Naive thymus-derived CD4-positive, alpha-beta T cell (primary cell): Measurements from ENCODE around the gene NOS2. TPM values are rescaled to one million over a fixed set of nuclear protein-coding genes. Genes with fewer than 3 reads are reported as not detected.

ENCODE experiments used
- ATAC-seq: fragments of 150-1000 bp; cut with Tn5 transposase; 2 replicates; pipeline ENCODE4 v1.10.0; 2021; ENCODE audit warnings: mild to moderate bottlenecking, moderate library complexity
- CTCF ChIA-PET: fragments of 350-600 bp; sonication (Branson Sonifier 250); formaldehyde crosslinking; loops from one replicate; lab custom pipeline; 2021; ENCODE audit warnings: antibody characterized with exemption; lab: Charles Lee
- POLR2A ChIA-PET: fragments of 350-600 bp; sonication (Branson Sonifier 250); formaldehyde crosslinking; loops from one replicate; lab custom pipeline; 2021; ENCODE audit warnings: antibody characterized with exemption, inconsistent platforms; lab: Charles Lee
- DNase-seq, 9 donors: peaks; one replicate each; pipeline versions ENCODE4 v3.0.0 to v3.0.0-alpha.2; 2020 to 2022; ENCODE audit warnings: mixed read lengths in 1 of 9
- H3K27ac ChIP-seq: one replicate; pipeline ENCODE4 v1.7.0; 2013; ENCODE audit warnings: mild to moderate bottlenecking, low read depth, low read length, moderate library complexity
- H3K27me3 ChIP-seq, 2 donors: one replicate each; pipeline ENCODE4 v1.7.0; 2013; ENCODE audit warnings: low read length in 2 of 2, mild to moderate bottlenecking in 2 of 2, moderate library complexity in 2 of 2; ENCODE audit not compliant: control insufficient read depth in 2 of 2, insufficient read depth in 2 of 2
- H3K36me3 ChIP-seq, 3 experiments: 1 replicate in 2 of 3; 2 replicates in 1 of 3; pipeline ENCODE4 v1.7.0; 2013; ENCODE audit warnings: low read length in 3 of 3, mild to moderate bottlenecking in 3 of 3, moderate library complexity in 1 of 3; ENCODE audit not compliant: insufficient read depth in 3 of 3, control insufficient read depth in 2 of 3
- H3K4me1 ChIP-seq, 2 donors: one replicate each; pipeline ENCODE4 v1.7.0; 2013; ENCODE audit warnings: low read length in 2 of 2, mild to moderate bottlenecking in 2 of 2, moderate library complexity in 1 of 2; ENCODE audit not compliant: control insufficient read depth in 2 of 2, insufficient read depth in 2 of 2
- H3K4me3 ChIP-seq: 2 replicates; pipeline ENCODE4 v1.7.0; 2013; ENCODE audit warnings: mild to moderate bottlenecking, low read length
- H3K9me3 ChIP-seq, 3 experiments: 1 replicate in 2 of 3; 2 replicates in 1 of 3; pipeline ENCODE4 v1.7.0; 2013; ENCODE audit warnings: low read length in 3 of 3; ENCODE audit not compliant: control insufficient read depth in 2 of 3
- H3K27ac Mint-ChIP-seq, 9 donors: one replicate each; pipeline ENCODE4 v1.8.0; 2020 to 2022; ENCODE audit warnings: mixed read lengths in 9 of 9, mild to moderate bottlenecking in 8 of 9, moderate library complexity in 5 of 9, inconsistent platforms in 2 of 9
- H3K27me3 Mint-ChIP-seq, 5 donors: one replicate each; pipeline ENCODE4 v1.8.0; 2021 to 2022; ENCODE audit warnings: mixed read lengths in 5 of 5, mild to moderate bottlenecking in 1 of 5
- H3K36me3 Mint-ChIP-seq, 5 donors: one replicate each; pipeline ENCODE4 v1.8.0; 2020 to 2022; ENCODE audit warnings: mixed read lengths in 5 of 5, mild to moderate bottlenecking in 3 of 5, inconsistent platforms in 1 of 5
- H3K4me1 Mint-ChIP-seq, 7 donors: one replicate each; pipeline ENCODE4 v1.8.0; 2020 to 2022; ENCODE audit warnings: mixed read lengths in 7 of 7, mild to moderate bottlenecking in 3 of 7, inconsistent platforms in 1 of 7
- H3K4me3 Mint-ChIP-seq, 10 donors: one replicate each; pipeline ENCODE4 v1.8.0; 2020 to 2022; ENCODE audit warnings: mild to moderate bottlenecking in 10 of 10, mixed read lengths in 10 of 10, moderate library complexity in 6 of 10, inconsistent platforms in 2 of 10
- H3K9me3 Mint-ChIP-seq, 11 donors: one replicate each; pipeline ENCODE4 v1.8.0; 2020 to 2022; ENCODE audit warnings: mixed read lengths in 11 of 11, mild to moderate bottlenecking in 4 of 11, inconsistent platforms in 1 of 11, moderate library complexity in 1 of 11
- intact Hi-C, 2 donors: fragments of 100-400 bp; cut with micrococcal nuclease; formaldehyde crosslinking; loops; one replicate each; pipeline ENCODE4 v1.15.1; 2023
- polyA plus RNA-seq, 2 donors: library from polyadenylated mRNA; unstranded; fragments of 300-500 nt; fragmentation: Illumina TruSeq; gene quantifications; one replicate each; pipeline ENCODE4 v1.2.3, GENCODE V29; 2021
- total RNA-seq, 6 experiments: library from RNA in 5 of 6; stranded (reverse) in 5 of 6; gene quantifications; 1 replicate in 5 of 6; 2 replicates in 1 of 6; pipeline ENCODE4 v1.2.3 and lab custom pipeline; 2021 to 2026

NOS2 gene
- total and polyA plus RNA-seq, 7 experiments from 2014 or later, result 0.11 to 0.30 (median 0.16) TPM; not detected in 4

- H3K27me3 ChIP-seq, result no peaks in the 10 kb centered on the region
- no peak overlapping the region for H3K4me3 ChIP-seq
- DNase-seq, result no peak
- H3K4me1 ChIP-seq, result no peaks in the 10 kb centered on the region
- Mint-ChIP-seq H3K9me3 (no peaks in the 10 kb centered on the region), H3K36me3 (no peaks in the 10 kb centered on the region), H3K27me3 (no peaks in the 10 kb centered on the region), H3K4me3 (no peak overlapping the region), H3K27ac (no peak overlapping the region), H3K4me1 (no peaks in the 10 kb centered on the region)
- no peaks in the 10 kb centered on the region for H3K9me3 ChIP-seq
- intact Hi-C loops, result no loop called here
- no peak overlapping the region for H3K27ac ChIP-seq
- POLR2A ChIA-PET, result no interaction called here
- ATAC-seq, result no peak
- CTCF ChIA-PET, result no interaction called here
- H3K36me3 ChIP-seq, result no peaks in the 10 kb centered on the region
These were observed 28.7 kb downstream of the NOS2 start for GRCh38 chr17:27771586-27771985.

GRCh38 chr17:27770877-27771276 is 29.5 kb downstream of the NOS2 start:
- no peaks in the 10 kb centered on the region for H3K4me1 Mint-ChIP-seq
- H3K27me3 ChIP-seq, result no peaks in the 10 kb centered on the region
- H3K36me3 Mint-ChIP-seq, result no peaks in the 10 kb centered on the region
- DNase-seq, result no peak
- H3K4me1 ChIP-seq, result no peaks in the 10 kb centered on the region
- H3K4me3 ChIP-seq, result no peak overlapping the region
- intact Hi-C loops, result no loop called here
- no peaks in the 10 kb centered on the region for H3K9me3 ChIP-seq
- H3K27ac Mint-ChIP-seq, result no peak overlapping the region
- H3K4me3 Mint-ChIP-seq, result no peak overlapping the region
- H3K36me3 ChIP-seq, result no peaks in the 10 kb centered on the region
- H3K27ac ChIP-seq, result no peak overlapping the region
- H3K27me3 Mint-ChIP-seq, result no peaks in the 10 kb centered on the region
- H3K9me3 Mint-ChIP-seq, result no peaks in the 10 kb centered on the region
- CTCF ChIA-PET, result no interaction called here
- ATAC-seq, result no peak
- POLR2A ChIA-PET, result no interaction called here

GRCh38 chr17:27768858-27769410 is 31.4 kb downstream of the NOS2 start:
- H3K36me3 Mint-ChIP-seq, result no peaks in the 10 kb centered on the region

GRCh38 chr17:27766438-27766837 is 33.9 kb downstream of the NOS2 start:
- POLR2A ChIA-PET, result no interaction called here
- H3K27me3 Mint-ChIP-seq, result no peaks in the 10 kb centered on the region
- CTCF ChIA-PET, result no interaction called here
- Histone ChIP-seq H3K4me1 (no peaks in the 10 kb centered on the region), H3K9me3 (no peaks in the 10 kb centered on the region), H3K4me3 (no peak overlapping the region), H3K27ac (no peak overlapping the region), H3K36me3 (no peaks in the 10 kb centered on the region), H3K27me3 (no peaks in the 10 kb centered on the region)
- no peak for ATAC-seq
- H3K4me3 Mint-ChIP-seq, result no peak overlapping the region
- no peak for DNase-seq
- intact Hi-C loops, result no loop called here
- H3K4me1 Mint-ChIP-seq, result no peaks in the 10 kb centered on the region
- no peaks in the 10 kb centered on the region for H3K9me3 Mint-ChIP-seq
- no peaks in the 10 kb centered on the region for H3K36me3 Mint-ChIP-seq
- no peak overlapping the region for H3K27ac Mint-ChIP-seq

More at GRCh38 chr17:27768858-27769410, 31.4 kb downstream of the NOS2 start:
- Mint-ChIP-seq H3K4me1 (no peaks in the 10 kb centered on the region), H3K27ac (no peak overlapping the region), H3K4me3 (no peak overlapping the region), H3K9me3 (no peaks in the 10 kb centered on the region), H3K27me3 (no peaks in the 10 kb centered on the region)
- DNase-seq, result no peak
- H3K36me3 ChIP-seq, result no peaks in the 10 kb centered on the region
- intact Hi-C loops, result no loop called here
- no peak for ATAC-seq
- no peaks in the 10 kb centered on the region for H3K4me1 ChIP-seq
- no peaks in the 10 kb centered on the region for H3K27me3 ChIP-seq
- H3K4me3 ChIP-seq, result no peak overlapping the region
- ChIA-PET POLR2A (no interaction called here), CTCF (interaction anchor here (1.2 kb wide), 1 partner anchor 9 kb away, joined by 4 read pairs; no protein-coding TSS in a partner anchor)
- H3K27ac ChIP-seq, result no peak overlapping the region
- H3K9me3 ChIP-seq, result no peaks in the 10 kb centered on the region

GRCh38 chr17:27765353-27765752 is 35.0 kb downstream of the NOS2 start:
- no peaks in the 10 kb centered on the region for H3K36me3 Mint-ChIP-seq
- H3K27ac Mint-ChIP-seq, result no peak overlapping the region
- DNase-seq (no peak), ATAC-seq (no peak)
- H3K4me3 ChIP-seq, result no peak overlapping the region
- no peaks in the 10 kb centered on the region for H3K9me3 ChIP-seq
- no peak overlapping the region for H3K4me3 Mint-ChIP-seq
- ChIA-PET POLR2A (no interaction called here), CTCF (interaction anchor here (0.6 kb wide), 1 partner anchor 126 kb away, joined by 3 read pairs; no protein-coding TSS in a partner anchor)
- intact Hi-C loops, result no loop called here
- H3K4me1 ChIP-seq, result no peaks in the 10 kb centered on the region
- H3K27me3 Mint-ChIP-seq, result no peaks in the 10 kb centered on the region
- no peaks in the 10 kb centered on the region for H3K4me1 Mint-ChIP-seq
- H3K36me3 ChIP-seq, result no peaks in the 10 kb centered on the region
- H3K27me3 ChIP-seq, result no peaks in the 10 kb centered on the region
- H3K9me3 Mint-ChIP-seq, result no peaks in the 10 kb centered on the region
- no peak overlapping the region for H3K27ac ChIP-seq

- Mint-ChIP-seq H3K9me3 (no peaks in the 10 kb centered on the region), H3K36me3 (no peaks in the 10 kb centered on the region), H3K4me1 (no peaks in the 10 kb centered on the region), H3K27me3 (no peaks in the 10 kb centered on the region), H3K4me3 (no peak overlapping the region), H3K27ac (no peak overlapping the region)
- CTCF ChIA-PET, result interaction anchor here (0.6 kb wide), 1 partner anchor 127 kb away, joined by 3 read pairs; no protein-coding TSS in a partner anchor
- POLR2A ChIA-PET, result no interaction called here
- DNase-seq, result no peak
- H3K9me3 ChIP-seq, result no peaks in the 10 kb centered on the region
- H3K27ac ChIP-seq, result no peak overlapping the region
- intact Hi-C loops, result no loop called here
- H3K4me1 ChIP-seq, result no peaks in the 10 kb centered on the region
- H3K27me3 ChIP-seq, result no peaks in the 10 kb centered on the region
- no peak overlapping the region for H3K4me3 ChIP-seq
- no peaks in the 10 kb centered on the region for H3K36me3 ChIP-seq
- no peak for ATAC-seq
These were observed 35.7 kb downstream of the NOS2 start for GRCh38 chr17:27764589-27764988.
